BLaER1 (cell line): Measurements from ENCODE around the gene CDKN2A.

Source experiments
- H3K27ac ChIP-seq: shearing (Covaris generic); formaldehyde crosslinking; 2 replicates; pipeline ENCODE4 v1.8.1; 2022
- H3K27me3 ChIP-seq: shearing (Covaris generic); formaldehyde crosslinking; 2 replicates; pipeline ENCODE4 v1.8.1; 2022
- H3K36me3 ChIP-seq: shearing (Covaris generic); formaldehyde crosslinking; 2 replicates; pipeline ENCODE4 v1.8.1; 2022
- H3K4me1 ChIP-seq: shearing (Covaris generic); formaldehyde crosslinking; 2 replicates; pipeline ENCODE4 v1.8.1; 2022
- H3K4me2 ChIP-seq: shearing (Covaris generic); formaldehyde crosslinking; 2 replicates; pipeline ENCODE4 v1.8.1; 2022
- H3K4me3 ChIP-seq: shearing (Covaris generic); formaldehyde crosslinking; 2 replicates; pipeline ENCODE4 v1.8.1; 2022
- H3K9ac ChIP-seq: shearing (Covaris generic); formaldehyde crosslinking; 2 replicates; pipeline ENCODE4 v1.8.1; 2022
- H3K9me3 ChIP-seq: shearing (Covaris generic); formaldehyde crosslinking; 2 replicates; pipeline ENCODE4 v1.8.1; 2022
- H4K20me1 ChIP-seq: shearing (Covaris generic); formaldehyde crosslinking; 2 replicates; pipeline ENCODE4 v1.8.1; 2022
- Cebpa-rat ChIP-seq: shearing (Covaris generic); IDR thresholded peaks from 2 replicates; pipeline ENCODE4 v1.8.1; 2022

Gene CDKN2A

DNA sequence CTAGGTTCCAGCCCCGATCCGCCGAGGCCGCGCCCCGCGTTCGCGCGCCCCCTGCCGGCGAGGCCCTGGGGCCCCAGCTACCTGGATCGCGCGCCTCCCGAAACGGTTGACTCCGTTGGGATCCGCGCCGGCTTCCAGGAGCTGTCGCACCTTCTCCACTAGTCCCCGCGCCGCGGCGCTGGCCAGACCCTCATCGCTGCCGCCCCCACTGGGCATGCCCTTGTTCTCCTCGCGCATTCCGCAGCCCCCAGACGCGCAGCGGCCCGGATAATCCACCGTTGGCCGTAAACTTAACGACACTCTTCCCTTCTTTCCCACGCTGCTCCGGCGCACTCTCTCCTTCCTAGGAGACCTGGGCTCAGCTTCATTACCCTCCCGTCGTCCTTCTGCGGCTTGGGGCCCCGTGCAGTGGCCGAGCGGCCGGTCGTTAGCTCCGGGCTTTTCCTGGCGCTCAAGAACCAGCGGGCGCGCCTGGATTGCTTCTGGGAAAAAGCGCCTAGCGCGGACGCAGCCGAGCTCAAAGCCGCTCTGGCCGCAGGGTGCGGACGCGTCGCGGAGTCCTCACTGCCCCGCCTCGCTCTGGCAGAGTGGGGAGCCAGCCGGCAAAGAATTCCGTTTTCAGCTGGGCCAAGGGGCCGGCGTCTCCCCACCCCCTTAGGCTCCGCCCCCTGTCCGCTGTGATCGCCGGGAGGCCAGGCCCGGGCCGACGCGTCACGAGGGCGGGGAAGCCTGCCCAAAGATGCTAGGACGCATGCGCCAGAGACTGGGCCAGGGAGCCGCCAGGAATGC lies 14.7 kb upstream of the CDKN2A start, which contains the start of gene CDKN2B:
CDKN2B (minus strand) TSS at position 589 of the 789 bp plus-strand sequence; CDS start at position 237, 352 bp downstream.
- Histone ChIP-seq H4K20me1 (peaks cover 86% of the 10 kb centered on the region), H3K27ac (no peak within 1 kb of the TSS), H3K9ac (no peak within 1 kb of the TSS), H3K4me2 (peak within 1 kb of the TSS; percentile 60), H3K4me1 (peaks cover 10% of the 10 kb centered on the region), H3K36me3 (peaks cover 4% of the 10 kb centered on the region; the same call in 1 of the 2 replicates), H3K4me3 (peak within 1 kb of the TSS; percentile 54), H3K27me3 (peaks cover 81% of the 10 kb centered on the region), H3K9me3 (peaks cover 12% of the 10 kb centered on the region; the same call in 1 of the 2 replicates)
- TF ChIP-seq Cebpa-rat = no peak

DNA sequence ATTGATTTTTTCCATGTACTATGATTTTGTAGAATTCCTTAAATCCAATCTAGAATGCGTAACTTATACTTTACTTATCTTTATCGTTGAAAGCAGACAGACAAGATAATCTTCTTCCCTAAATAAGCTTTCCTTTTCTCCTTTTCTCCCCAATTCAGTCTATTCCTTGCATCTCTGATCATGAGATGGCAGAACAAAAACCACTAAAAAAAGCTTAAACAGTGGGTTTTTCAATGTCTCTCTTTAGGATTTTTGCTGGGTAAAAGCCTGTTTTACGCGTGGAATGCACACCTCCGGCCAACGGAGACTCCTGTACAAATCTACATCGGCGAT lies 14.2 kb upstream of the CDKN2A start:
- H3K4me3 ChIP-seq = peak overlapping the region; percentile 54
- no peak overlapping the region for H3K9ac ChIP-seq
- H3K27ac ChIP-seq = no peak overlapping the region
- peaks cover 87% of the 10 kb centered on the region for H3K27me3 ChIP-seq
- H3K4me1 ChIP-seq = peaks cover 10% of the 10 kb centered on the region
- H4K20me1 ChIP-seq = peaks cover 92% of the 10 kb centered on the region
- no peak for TF ChIP-seq Cebpa-rat
- peak overlapping the region; percentile 60; the same call in 1 of the 2 replicates for H3K4me2 ChIP-seq
- H3K9me3 ChIP-seq = peaks cover 12% of the 10 kb centered on the region; the same call in 1 of the 2 replicates
- H3K36me3 ChIP-seq = peaks cover 4% of the 10 kb centered on the region; the same call in 1 of the 2 replicates

DNA sequence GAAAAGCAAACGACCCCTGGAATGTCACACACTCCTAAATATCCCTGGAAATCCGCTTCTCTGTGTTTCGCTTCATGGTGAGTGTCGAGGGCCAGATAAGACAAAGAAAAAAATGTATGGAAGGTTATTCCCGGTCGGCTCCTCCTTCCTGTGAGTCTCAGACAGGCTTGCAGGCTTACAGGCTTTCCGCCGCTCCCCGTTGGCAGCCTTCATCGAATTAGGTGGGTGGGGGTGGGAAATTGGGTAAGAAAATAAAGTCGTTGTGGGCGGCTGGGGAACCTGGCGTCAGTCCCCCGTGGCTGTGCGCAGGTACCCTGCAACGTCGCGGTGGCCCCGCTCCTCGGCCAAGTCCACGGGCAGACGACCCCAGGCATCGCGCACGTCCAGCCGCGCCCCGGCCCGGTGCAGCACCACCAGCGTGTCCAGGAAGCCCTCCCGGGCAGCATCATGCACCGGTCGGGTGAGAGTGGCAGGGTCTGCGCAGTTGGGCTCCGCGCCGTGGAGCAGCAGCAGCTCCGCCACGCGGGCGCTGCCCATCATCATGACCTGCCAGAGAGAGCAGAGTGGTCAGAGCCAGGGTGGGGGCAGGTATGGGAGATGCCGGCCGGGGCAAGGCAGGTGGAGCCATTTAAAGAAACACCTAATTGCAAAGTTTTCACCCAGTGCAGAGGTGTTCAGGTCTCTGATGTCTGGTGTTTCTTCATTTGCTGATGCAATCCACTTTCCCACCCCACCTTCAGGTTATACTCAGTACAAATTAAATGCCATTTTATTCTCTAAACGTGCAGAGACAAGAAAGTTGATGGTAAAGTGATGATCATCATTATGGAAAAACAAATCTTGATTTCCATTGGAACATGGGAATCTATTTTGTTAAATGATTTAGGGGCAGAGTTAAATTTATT lies 11.8 kb upstream of the CDKN2A start:
- TF ChIP-seq Cebpa-rat = no peak
- H3K9ac ChIP-seq = no peak overlapping the region
- H3K27me3 ChIP-seq = peaks cover 100% of the 10 kb centered on the region
- peaks cover 4% of the 10 kb centered on the region; the same call in 1 of the 2 replicates for H3K36me3 ChIP-seq
- no peak overlapping the region for H3K27ac ChIP-seq
- H4K20me1 ChIP-seq = peaks cover 100% of the 10 kb centered on the region
- no peak overlapping the region for H3K4me2 ChIP-seq
- H3K4me1 ChIP-seq = peaks cover 10% of the 10 kb centered on the region
- no peak overlapping the region for H3K4me3 ChIP-seq
- H3K9me3 ChIP-seq = peaks cover 12% of the 10 kb centered on the region; the same call in 1 of the 2 replicates

DNA sequence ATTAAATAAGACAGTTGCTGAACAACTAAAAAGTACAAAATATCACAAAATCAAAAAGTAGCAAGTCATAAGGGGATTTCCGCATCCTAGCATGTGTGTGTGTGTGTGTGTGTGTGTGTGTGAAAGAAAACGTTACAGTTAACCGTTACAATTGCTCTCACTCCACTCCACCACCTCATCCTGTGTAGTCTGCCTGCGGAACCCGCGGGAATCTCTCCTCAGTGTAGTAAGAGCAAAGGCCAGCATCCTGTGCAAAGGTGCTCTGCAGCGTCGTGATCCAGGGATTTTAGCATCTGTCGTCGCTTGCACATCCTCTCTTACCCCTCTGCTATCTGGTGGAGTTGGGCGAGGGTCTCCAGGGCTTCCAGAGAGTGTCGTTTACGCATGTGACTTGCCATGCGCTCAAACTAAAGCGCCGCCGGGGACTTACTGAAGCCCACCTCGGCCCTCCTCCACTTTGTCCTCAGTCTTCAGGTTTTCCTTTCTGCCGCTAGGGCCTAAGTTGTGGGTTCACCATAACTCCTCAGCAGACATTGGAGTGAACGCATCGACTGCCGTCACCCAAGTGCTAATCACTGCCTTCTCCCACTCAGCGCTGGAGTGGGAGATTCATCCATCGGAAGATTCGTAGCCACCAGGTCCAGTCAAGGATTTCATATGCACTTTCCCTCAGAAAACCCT lies 11.0 kb upstream of the CDKN2A start:
- H3K9ac ChIP-seq = no peak overlapping the region
- peaks cover 4% of the 10 kb centered on the region; the same call in 1 of the 2 replicates for H3K36me3 ChIP-seq
- H3K9me3 ChIP-seq = peaks cover 12% of the 10 kb centered on the region; the same call in 1 of the 2 replicates
- H3K4me2 ChIP-seq = no peak overlapping the region
- peaks cover 100% of the 10 kb centered on the region for H3K27me3 ChIP-seq
- H4K20me1 ChIP-seq = peaks cover 100% of the 10 kb centered on the region
- H3K4me1 ChIP-seq = peaks cover 10% of the 10 kb centered on the region
- TF ChIP-seq Cebpa-rat = no peak
- no peak overlapping the region for H3K27ac ChIP-seq
- H3K4me3 ChIP-seq = no peak overlapping the region

DNA sequence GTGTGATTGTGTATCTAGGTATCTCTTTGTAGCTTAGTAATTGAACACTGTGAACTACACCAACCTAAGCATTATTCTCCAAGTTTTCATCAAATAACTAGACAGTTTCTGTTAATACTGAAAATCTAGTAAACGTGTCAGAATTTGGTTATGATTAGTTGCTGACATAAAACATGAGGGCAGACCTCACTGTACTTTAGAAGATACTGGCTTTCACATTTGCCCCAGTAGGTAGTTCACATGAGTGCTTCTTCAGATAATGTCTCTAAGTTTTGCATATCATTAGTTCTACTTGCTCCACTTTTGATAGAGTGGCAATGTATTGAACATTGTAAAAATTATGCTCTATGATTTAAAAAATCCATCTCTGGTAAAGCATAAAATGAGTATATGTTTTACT lies 7.8 kb upstream of the CDKN2A start:
- Histone ChIP-seq H3K27ac (no peak overlapping the region), H3K27me3 (peaks cover 92% of the 10 kb centered on the region), H3K36me3 (peaks cover 4% of the 10 kb centered on the region; the same call in 1 of the 2 replicates), H3K4me3 (no peak overlapping the region), H3K4me1 (no peaks in the 10 kb centered on the region), H3K9ac (no peak overlapping the region), H3K4me2 (no peak overlapping the region), H3K9me3 (no peaks in the 10 kb centered on the region; the same call in 1 of the 2 replicates), H4K20me1 (peaks cover 86% of the 10 kb centered on the region)
- TF ChIP-seq Cebpa-rat = no peak

DNA sequence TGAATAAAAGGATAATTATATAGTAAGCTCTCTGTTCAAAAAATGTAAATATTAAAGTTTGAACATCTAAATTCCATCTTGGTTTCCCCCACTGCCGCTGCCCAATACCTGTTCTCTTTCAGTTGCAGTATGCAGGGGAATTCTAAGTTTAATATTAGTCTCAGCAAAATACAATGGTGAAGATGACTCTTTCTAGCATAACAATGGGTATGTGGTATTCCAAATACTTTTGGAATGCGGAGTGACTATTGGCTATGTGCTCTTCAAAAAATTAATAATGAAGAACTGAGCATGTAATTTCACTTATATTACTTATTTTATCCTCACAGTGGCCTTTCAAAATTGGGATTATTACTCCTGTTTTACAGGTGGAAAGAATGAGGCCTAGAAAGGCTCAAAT lies 3.8 kb upstream of the CDKN2A start:
- no peak for TF ChIP-seq Cebpa-rat
- H3K9ac ChIP-seq = no peak overlapping the region
- peaks cover 70% of the 10 kb centered on the region for H4K20me1 ChIP-seq
- H3K4me2 ChIP-seq = no peak overlapping the region
- no peak overlapping the region for H3K4me3 ChIP-seq
- H3K9me3 ChIP-seq = no peaks in the 10 kb centered on the region
- H3K27me3 ChIP-seq = peaks cover 91% of the 10 kb centered on the region
- H3K27ac ChIP-seq = no peak overlapping the region
- peaks cover 16% of the 10 kb centered on the region for H3K4me1 ChIP-seq
- no peaks in the 10 kb centered on the region for H3K36me3 ChIP-seq

DNA sequence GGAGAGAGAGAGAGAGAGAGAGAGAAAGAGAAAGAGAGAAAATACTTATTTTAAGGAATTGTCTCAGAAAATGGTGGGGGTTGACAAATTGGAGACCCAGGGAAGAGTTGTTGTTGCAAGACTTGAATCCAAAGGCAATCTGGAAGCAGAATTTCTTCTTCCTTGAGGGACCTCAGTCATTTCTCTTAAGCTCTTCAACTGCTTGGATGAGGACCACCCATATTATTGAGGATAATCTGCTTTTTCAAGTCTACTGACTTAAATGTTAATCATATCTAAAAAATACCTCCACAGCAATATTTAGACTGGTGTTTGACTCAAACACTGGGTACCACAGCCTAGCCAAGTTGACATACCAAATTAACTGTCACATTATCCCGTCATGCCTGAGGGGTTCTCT lies 3.3 kb upstream of the CDKN2A start:
- H3K4me2 ChIP-seq = no peak overlapping the region
- peaks cover 90% of the 10 kb centered on the region for H3K27me3 ChIP-seq

DNA sequence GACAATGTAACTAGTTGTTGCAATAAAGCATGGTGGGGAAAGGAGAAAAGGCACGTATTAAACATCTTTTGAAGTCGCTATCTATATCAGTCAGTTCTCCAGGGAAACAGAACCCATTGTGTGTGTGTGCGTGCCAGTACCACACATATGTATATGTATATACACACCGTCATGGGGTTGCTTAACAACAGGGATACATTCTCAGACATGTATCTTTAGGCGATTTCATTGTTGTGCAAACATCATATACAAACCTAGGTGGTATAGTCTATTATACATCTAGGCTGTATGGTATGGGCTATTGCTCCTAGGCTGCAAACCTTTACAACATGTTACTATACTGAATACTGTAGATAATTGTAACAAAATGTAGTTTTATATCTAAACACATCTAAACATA lies 2.7 kb upstream of the CDKN2A start:
- Histone ChIP-seq H3K4me3 (no peak overlapping the region), H3K4me2 (peak overlapping the region; percentile 88)
- TF ChIP-seq Cebpa-rat = no peak

More for the DNA sequence above, 3.3 kb upstream of the CDKN2A start:
- H3K4me1 ChIP-seq = peaks cover 16% of the 10 kb centered on the region
- H3K27ac ChIP-seq = no peak overlapping the region
- no peaks in the 10 kb centered on the region for H3K9me3 ChIP-seq
- no peaks in the 10 kb centered on the region for H3K36me3 ChIP-seq
- H3K4me3 ChIP-seq = no peak overlapping the region
- H3K9ac ChIP-seq = no peak overlapping the region
- no peak for TF ChIP-seq Cebpa-rat
- peaks cover 69% of the 10 kb centered on the region for H4K20me1 ChIP-seq

DNA sequence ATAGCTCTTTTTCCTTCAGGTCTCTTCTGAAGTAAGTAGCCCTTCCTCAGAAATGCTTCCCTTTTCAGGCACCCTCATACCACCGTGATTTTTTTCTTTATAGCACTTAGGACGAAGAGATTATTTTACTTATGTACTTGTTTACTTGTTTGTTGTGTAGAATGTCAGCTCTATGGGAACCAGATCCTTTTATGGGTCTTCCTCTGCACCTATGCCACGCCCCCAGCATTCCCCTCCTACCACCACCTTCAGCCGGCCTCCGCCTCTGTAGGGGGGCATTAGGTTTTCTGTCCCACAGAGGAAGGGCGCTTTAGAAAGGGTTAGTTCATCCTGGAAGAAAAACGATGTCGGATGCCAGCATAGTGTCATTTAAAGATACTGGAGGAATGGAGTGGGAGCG lies 2.2 kb upstream of the CDKN2A start:
- Histone ChIP-seq H4K20me1 (peaks cover 63% of the 10 kb centered on the region), H3K36me3 (no peaks in the 10 kb centered on the region), H3K27me3 (peaks cover 83% of the 10 kb centered on the region), H3K27ac (no peak overlapping the region), H3K4me3 (peak overlapping the region; percentile 80; the same call in 1 of the 2 replicates), H3K9ac (no peak overlapping the region), H3K9me3 (no peaks in the 10 kb centered on the region), H3K4me1 (peaks cover 16% of the 10 kb centered on the region), H3K4me2 (peak overlapping the region; percentile 88)
- no peak for TF ChIP-seq Cebpa-rat

More for the DNA sequence above, 2.7 kb upstream of the CDKN2A start:
- Histone ChIP-seq H3K27ac (no peak overlapping the region), H3K4me1 (peaks cover 16% of the 10 kb centered on the region), H3K9me3 (no peaks in the 10 kb centered on the region), H4K20me1 (peaks cover 63% of the 10 kb centered on the region), H3K36me3 (no peaks in the 10 kb centered on the region), H3K27me3 (peaks cover 84% of the 10 kb centered on the region), H3K9ac (no peak overlapping the region)
